GM19372 (cell line): ENCODE measurements around the gene XPOT.

Source experiments
- ATAC-seq: cut with Tn5 transposase; IDR thresholded peaks from one replicate; pipeline ENCODE4 v1.9.1; 2021; ENCODE audit warnings: mild to moderate bottlenecking, low read depth, moderate library complexity; ENCODE audit not compliant: unreplicated experiment

The XPOT gene

DNA sequence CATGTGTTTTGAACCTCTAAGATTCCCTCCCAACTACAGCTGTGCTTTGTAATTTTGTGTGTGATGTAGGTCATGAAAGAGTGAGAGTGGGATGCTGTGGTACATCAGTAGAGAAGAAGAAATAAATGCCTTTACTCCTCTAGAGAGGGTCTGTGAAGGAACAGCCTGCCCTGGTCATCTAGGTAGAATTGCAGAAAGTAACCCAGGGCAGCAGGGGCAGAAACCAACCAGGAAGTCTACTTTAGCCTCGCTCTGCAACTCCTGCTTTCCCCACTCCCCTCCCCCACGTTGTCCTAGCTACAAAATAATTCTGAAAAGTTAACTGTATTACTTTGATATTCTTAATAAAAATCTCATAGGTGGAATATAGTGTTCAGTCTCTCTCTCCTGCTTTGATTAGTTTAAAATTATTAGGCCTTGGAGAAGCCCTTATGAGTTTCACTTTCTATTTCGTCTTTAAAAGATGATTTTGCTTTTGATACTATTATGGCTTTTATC lies 55.3 kb downstream of the XPOT start:
- ATAC-seq = no peak

DNA sequence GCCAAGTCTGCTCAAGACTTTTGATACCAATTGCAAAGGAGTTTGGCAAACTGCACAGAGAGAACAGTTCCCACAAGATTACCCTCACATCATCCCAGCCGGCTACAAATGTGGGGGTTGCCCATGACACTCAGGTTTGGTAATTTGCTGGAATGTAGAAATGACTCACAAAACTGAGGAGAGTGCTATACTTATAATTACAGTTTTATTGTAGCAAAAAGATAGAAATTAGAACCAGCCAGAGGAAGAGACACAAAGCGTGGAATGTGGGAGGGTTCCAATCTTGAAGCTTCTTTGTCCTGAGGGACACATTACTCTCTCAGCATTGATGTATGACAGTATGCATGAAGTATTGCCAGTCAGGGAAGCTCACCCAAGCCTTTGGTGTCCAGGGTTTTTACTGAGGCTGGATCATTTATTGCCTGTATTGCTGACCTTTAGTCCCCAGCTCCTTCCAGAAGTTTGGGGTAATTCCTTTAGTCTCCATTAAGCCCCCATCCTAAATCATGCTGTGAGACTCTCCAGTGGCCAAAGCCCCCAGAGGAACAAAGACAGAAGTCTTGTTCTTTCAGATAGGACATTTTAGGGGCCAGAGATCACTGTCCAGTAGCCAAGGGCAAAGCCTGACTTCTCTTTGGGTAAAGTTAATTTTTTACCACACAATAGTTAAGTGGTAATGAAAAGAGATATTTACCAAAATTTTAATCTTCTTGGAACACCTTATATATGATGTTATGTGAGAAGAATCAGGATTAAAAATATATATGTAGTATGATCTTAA lies 57.6 kb downstream of the XPOT start:
- no peak for ATAC-seq

DNA sequence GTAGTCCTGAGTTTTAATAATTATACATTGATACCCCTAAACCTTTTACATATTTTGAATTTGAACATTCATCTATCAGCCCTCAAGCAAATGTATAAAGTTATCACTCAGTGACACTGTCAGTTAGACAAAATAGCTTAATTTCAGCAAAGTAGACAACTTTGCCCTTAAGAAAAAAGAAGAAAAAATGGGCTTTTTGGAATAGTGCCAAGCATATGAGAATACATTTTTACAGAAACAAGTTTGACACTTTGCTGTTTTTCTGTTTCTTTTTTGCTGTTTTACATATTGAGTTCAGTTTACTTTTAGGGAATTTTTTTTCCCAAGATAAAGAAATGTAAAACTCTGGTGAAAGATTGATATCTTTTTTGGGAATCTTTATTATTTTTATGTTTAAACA lies 62.0 kb downstream of the XPOT start:
- no peak for ATAC-seq

DNA sequence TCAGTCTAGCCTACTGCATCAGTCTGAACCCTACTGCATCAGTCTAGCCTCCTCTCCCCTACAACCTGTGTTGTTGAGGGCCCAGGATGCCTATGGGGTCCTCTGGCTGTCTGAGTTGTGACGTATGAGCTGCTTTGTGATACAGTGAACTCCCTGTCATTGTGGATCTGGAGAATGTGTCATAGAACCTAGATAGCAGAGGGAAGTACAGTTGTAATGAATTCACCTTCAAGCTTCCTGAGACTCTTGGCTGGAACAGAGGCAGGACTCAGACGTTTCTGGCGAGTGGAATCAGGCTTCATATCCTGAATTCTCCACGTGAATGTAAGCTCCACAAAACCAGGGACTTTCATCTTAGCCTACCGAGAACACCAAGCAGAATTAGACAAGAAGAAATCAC lies 64.8 kb downstream of the XPOT start:
- no peak for ATAC-seq

DNA sequence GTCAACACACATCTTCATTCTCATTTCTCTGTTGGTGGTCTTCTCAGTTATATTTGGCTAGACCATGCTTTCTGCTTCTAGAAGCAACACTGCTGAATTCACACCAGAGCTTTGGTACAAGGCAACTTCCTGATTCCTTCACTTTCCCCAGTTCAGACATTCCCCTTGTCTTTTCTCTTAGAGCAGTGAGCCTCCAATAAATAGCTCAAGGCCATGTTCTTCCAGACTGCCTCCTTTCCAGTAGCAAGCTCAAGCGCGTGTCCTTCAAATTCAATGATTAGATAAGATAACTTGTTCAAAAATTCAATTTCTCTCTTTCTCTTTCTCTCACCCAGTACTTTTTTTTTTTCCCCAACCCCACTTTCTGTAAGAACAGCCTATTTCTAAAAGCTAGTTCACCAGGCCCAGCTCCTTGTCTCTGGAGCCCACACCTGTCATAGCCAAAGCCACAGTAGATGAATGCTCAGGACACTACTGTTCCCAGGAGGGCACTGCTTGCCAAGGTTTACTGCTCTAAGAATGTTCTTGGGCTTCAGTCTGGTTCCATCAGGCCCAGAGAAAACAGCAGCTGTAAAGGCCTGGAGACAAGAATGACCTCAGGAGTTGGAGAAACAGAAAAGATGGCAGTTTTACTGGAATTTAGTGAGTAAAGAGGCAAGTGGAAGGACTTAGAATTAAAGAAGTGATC lies 65.4 kb downstream of the XPOT start:
- no peak for ATAC-seq

DNA sequence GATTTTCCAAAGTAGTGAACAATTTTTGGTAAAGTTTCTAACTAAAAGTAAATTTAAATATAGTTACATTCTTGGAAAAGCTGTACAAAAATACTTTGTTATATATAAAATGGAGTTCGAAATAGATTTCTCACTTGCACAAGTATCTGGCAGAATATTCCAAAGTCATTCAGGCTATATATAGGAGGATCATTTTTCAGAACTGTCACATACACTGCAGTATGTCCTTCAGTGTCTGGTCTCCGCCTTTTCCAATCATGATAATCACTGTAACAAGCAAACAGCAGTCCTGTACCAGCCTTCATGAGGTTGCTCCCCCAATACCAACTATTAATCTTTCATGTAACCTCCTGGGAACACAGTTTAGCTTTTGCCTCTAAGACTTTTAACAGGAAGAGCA lies 66.3 kb downstream of the XPOT start:
- ATAC-seq = no peak

DNA sequence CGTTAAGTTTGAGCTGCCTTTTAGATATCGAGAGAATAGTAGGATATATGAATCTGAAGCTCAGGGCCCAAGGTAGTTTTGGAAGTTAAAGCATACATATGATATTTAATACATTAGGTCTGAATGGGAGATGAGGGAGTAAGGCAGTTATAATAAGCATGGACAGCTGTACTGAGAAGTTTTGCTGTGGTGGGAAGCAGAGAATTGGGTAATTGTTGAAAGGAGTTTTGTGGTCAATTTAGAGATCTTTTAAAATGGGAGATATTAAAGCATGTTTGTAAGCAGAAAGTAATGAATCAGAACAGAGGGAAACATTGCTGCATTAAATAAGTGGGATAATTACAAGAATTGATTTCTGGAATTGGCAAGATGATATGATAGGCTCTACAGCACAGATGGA lies 69.0 kb downstream of the XPOT start:
- no peak for ATAC-seq

DNA sequence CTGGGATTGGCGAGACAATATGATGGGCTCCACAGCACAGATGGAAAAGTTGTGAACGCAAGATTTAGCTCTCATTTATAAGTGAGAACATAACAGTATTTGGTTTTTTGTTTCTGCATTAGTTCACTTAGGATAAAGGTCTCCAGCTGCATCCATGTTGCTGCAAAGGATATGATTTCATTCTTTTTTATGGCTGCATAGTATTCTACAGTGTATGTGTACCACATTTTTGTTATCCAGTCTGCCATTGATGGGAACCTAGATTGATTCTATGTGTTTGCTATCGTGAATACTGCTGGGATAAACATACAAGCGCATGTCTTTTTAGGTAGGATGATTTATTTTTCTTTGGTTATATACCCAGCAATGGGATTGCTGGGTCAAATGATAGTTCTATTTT lies 71.3 kb downstream of the XPOT start:
- ATAC-seq = no peak

DNA sequence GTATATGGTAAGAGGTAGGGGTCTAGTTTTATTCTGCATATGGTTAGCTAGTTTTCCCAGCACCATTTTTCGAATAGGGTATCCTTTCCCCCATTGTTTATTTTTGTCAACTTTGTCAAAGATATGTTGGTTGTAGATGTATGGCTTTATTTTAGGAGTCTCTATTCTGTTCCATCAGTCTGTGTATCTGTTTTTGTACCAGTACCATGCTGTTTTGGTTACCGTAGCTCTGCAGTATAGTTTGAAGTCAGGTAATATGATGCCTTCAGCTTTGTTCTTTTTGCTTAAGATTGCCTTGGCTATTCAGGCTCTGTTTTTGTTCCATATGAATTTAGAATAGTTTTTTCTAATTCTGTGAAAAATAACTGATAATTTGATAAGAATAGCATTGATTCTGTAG lies 72.7 kb downstream of the XPOT start:
- no peak for ATAC-seq

DNA sequence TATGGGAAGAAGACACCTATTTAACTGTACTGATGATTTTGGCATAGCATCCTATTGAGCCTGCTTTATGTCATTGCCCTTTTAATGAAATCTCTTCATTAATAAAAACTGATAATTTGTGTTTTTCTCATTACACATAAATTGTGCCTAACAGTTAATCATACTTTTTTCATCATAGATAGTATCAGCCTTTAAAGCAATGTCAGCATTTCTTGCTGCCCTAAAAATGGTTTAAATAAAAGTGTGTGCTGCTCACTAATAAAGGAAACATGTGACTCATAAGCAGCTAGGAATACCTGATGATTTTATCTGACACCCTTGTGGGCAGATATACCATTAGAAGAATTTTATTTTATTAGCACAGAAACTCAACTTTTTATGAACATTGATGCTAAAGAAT lies 74.5 kb downstream of the XPOT start:
- no peak for ATAC-seq

DNA sequence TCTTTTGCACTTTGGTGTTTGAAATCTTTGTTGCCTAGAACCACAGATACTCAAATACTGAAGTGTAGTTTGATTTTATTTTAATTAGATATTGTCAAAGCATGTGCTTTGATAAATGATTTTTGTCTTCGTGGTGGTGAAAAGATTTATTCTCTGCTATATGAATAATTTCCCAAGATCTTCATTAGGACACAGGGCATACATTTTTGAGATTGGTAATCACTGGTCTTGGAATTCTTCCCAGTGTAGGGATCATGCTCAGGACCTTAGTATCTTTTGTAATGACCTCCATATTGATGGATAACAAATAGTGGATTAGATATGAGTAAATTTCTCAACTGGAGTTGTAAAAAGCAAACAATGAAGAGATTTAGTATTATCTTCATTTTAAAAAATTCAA lies 76.0 kb downstream of the XPOT start:
- no peak for ATAC-seq

DNA sequence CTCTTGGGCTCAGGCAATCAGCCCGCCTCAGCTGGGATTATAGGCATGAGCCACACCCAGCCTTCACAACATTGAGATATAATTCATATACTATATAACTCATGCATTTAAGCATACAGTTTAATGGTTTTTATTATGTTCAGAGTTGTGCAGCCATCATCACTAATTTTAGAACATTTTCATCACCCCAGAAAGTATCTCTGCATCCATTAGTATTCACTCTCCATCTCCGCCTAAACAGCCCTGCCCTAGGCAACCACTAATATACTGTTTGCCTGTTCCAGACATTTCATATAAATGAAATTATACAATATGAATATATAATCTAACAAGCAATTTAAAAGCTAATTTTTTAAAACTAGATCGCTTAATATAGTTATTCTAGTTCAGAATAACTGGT lies 82.5 kb downstream of the XPOT start:
- no peak for ATAC-seq

DNA sequence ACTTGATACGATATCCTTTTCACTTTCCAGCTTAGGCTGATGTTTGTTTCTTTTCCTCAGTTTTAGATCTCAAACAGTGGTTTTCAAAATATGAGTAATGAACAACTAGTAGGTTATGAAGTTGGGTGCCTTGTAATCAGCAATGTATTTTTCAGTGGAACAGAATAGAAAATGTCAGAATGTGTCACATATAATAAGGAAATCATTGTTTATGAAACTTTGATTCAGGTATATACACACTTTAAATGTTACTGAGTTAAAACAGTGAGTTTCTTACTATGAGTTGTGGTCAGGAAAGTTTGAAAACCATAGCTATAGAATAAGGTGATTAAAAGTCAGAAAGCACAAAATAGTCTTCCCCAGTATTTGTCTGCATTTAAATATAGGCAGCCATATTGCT lies 87.5 kb downstream of the XPOT start:
- no peak for ATAC-seq

DNA sequence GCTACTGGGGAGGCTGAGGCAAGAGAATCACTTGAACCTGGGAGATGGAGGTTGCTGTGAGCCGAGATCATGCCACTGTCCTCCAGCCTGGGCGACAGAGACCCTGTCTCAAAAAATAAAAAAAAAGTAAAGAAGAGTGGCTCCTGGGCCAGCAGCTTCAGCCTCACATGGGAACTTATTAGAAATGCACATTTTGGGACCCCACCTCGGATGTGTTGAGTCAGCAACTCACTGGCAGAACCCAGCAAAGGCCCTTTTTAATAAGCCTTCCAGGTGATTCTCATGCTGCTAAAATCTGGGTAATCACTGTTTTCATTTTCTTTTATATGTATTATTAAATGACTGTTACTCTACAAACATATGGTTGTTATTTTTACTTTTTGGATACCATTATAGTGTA lies 89.3 kb downstream of the XPOT start:
- no peak for ATAC-seq

DNA sequence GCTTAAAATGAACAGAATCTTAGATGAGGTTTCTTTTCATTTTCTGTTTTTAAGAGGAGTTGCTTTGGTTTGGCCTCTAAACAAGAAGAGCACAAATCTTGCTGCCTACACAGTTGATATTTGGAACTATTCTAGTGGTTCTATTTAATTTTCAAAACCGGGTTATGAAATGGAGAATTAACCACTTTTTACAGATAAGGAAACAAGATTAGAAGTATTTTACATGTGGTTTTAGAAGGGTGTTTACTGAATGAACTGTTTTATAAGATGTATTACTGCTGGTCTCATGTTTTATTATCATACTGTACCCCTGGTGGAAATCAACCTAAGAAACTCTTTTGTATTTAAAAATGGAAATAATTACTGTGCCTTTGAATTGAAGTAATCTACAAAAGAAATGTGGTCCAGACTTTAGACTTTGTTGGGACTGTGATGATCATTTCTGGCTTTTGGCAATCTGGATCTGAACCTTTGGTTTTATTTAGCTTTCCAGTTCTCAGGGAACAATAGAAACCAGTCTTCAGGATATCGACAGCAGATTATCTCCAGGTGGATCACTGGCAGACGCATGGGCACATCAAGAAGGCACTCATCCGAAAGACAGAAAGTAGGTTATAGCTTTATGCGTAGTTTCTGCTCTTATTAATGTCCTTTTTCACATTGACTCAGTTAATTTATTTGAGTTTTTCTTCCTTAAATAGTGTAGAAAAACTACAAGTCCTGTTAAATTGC lies 91.0 kb downstream of the XPOT start:
- ATAC-seq = no peak

DNA sequence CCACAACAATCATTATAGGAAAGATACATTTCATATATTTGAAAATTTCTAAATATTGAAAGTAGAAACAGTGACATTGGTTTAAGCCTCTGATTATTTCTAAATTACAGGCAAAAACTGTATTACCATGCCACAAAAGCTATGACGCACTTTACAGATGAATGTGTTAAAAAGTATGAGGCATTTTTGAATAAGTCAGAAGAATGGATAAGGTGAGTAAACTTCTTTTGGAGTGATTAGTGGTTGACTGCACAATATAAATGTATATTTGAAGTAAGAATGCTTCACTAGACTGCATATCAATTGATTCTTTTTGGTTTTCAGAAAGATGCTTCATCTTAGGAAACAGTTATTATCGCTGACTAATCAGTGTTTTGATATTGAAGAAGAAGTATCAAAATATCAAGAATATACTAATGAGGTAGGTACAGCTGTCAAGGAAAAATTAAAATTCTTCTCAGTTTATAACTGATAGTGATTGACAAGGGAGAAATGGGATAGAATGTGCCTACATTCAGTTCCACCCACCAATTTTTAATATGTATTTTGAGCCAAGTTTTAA lies 92.7 kb downstream of the XPOT start:
- no peak for ATAC-seq

DNA sequence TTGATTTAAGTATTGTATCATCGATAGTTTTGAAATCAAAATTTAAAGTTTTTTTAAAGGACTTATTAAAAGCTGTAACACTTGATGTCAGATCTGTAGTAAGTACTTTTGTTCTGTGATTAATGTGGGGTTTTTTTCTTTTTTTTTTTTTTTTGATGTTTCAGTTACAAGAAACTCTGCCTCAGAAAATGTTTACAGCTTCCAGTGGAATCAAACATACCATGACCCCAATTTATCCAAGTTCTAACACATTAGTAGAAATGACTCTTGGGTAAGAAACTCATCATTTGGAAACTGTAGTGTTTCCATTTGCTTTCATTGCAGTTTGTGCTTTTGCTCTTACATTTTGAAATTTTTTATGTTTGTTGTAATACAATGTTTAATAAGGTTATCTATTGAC lies 93.3 kb downstream of the XPOT start:
- ATAC-seq = no peak

DNA sequence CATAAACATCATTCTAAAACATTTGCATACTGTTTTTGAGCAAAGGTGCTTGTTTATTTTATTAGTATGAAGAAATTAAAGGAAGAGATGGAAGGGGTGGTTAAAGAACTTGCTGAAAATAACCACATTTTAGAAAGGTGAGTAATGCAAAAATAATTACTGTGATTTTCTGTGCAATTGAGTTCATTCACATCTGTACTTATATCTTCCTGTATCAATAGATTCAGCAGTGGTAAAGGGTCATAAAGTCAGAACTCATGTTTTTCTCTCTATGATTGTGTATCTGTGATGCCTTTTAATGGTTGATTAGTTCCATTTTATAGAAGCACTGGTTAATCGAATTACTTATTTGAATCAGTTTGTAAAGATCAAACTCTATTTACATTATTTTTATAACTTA lies 93.7 kb downstream of the XPOT start:
- no peak for ATAC-seq

DNA sequence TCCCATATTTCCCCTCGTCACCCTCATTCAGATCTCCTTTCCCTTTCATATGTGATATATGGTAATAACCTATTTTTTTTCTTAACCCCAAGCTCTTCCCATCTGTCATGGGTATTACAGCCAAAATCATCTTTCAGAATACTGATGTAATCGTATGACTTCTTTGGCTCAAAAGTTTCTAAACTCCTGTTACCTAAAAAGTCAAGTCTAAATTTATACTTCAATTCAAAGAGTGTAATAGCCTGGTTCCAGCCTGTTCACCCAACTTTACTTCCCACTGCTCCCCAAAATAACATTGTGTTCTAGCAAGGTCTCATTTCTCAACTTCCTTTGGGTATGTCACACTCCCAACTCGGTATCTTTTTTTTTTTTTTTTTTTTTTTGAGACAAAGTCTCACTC lies 96.2 kb downstream of the XPOT start:
- no peak for ATAC-seq
